SK-N-SH (cell line): ENCODE results near the gene NBPF3. TPM values are rescaled to one million over a fixed set of nuclear protein-coding genes. Genes with fewer than 3 reads are reported as not detected.

ENCODE experiments used
- CTCF ChIA-PET: fragments of 300-600, 350-600 bp; formaldehyde crosslinking; extraction: SDS; loops from one replicate; lab custom pipeline; 2021; lab: Yijun Ruan, JAX
- POLR2A ChIA-PET: fragments of 350-600 bp; sonication (Branson Sonifier 250); formaldehyde crosslinking; extraction: SDS; loops from one replicate; lab custom pipeline; 2020; ENCODE audit warnings: antibody characterized with exemption, inconsistent platforms; lab: Yijun Ruan, JAX
- DNase-seq: peaks from one replicate; pipeline ENCODE4 v3.0.0; 2012
- H2AFZ ChIP-seq: fragments of 200-600 bp; sonication (generic); 2 replicates; pipeline ENCODE4 v1.8.1; 2016; ENCODE audit warnings: antibody characterized with exemption, mild to moderate bottlenecking, low read depth
- H3F3A ChIP-seq: fragments of 200-600 bp; sonication (generic); replicated peaks from 2 replicates; pipeline ENCODE3; 2016; ENCODE audit warnings: antibody characterized with exemption, mild to moderate bottlenecking; ENCODE audit not compliant: insufficient read depth
- H3K27ac ChIP-seq, 2 experiments: fragments of 200-500 bp in 1 of 2; fragments of 200-600 bp in 1 of 2; sonication (Bioruptor generic) in 1 of 2; sonication (generic), shearing (Covaris generic) in 1 of 2; 2 replicates each; pipeline versions ENCODE4 v1.5.1 to v1.6.1; 2014 to 2016; ENCODE audit warnings: low read depth in 2 of 2, inconsistent platforms in 1 of 2, low read length in 1 of 2, mild to moderate bottlenecking in 1 of 2, mixed read lengths in 1 of 2
- H3K27me3 ChIP-seq: fragments of 200-600 bp; sonication (generic), shearing (Covaris generic); 2 replicates; pipeline ENCODE4 v1.6.1; 2016; ENCODE audit warnings: mixed run types; ENCODE audit not compliant: insufficient read depth
- H3K36me3 ChIP-seq, 2 experiments: fragments of 200-500 bp in 1 of 2; fragments of 200-600 bp in 1 of 2; sonication (Bioruptor generic) in 1 of 2; sonication (generic) in 1 of 2; replicated peaks in 1 of 2; 2 replicates each; pipeline versions ENCODE3 to v1.5.1; 2014 to 2016; ENCODE audit warnings: low read length in 1 of 2, mild to moderate bottlenecking in 1 of 2; ENCODE audit not compliant: insufficient read depth in 2 of 2, control insufficient read depth in 1 of 2
- H3K4me1 ChIP-seq, 2 experiments: fragments of 200-500 bp in 1 of 2; fragments of 200-600 bp in 1 of 2; sonication (Bioruptor generic) in 1 of 2; sonication (generic), shearing (Covaris generic) in 1 of 2; 2 replicates each; pipeline versions ENCODE4 v1.5.1 to v1.6.1; 2014 to 2016; ENCODE audit warnings: low read depth in 1 of 2, low read length in 1 of 2, mixed run types in 1 of 2; ENCODE audit not compliant: insufficient read depth in 2 of 2, control insufficient read depth in 1 of 2
- H3K4me2 ChIP-seq: fragments of 200-600 bp; sonication (generic), shearing (Covaris generic); 2 replicates; pipeline ENCODE4 v1.6.1; 2017; ENCODE audit warnings: mixed run types
- H3K4me3 ChIP-seq, 2 experiments: fragments of 200-500 bp in 1 of 2; fragments of 200-600 bp in 1 of 2; sonication (Bioruptor generic) in 1 of 2; sonication (generic), shearing (Covaris generic) in 1 of 2; 2 replicates each; pipeline versions ENCODE4 v1.5.1 to v1.8.1; 2014 to 2016; ENCODE audit warnings: low read depth in 2 of 2, inconsistent platforms in 1 of 2, low read length in 1 of 2, mild to moderate bottlenecking in 1 of 2, mixed read lengths in 1 of 2, moderate library complexity in 1 of 2
- H3K79me2 ChIP-seq: fragments of 200-600 bp; sonication (generic); 2 replicates; pipeline ENCODE4 v1.8.1; 2017; ENCODE audit warnings: mild to moderate bottlenecking; ENCODE audit not compliant: insufficient read depth
- H3K9ac ChIP-seq: fragments of 200-600 bp; sonication (generic); 2 replicates; pipeline ENCODE4 v1.6.1; 2017; ENCODE audit warnings: mixed run types
- H3K9me2 ChIP-seq: fragments of 200-600 bp; sonication (generic); 2 replicates; pipeline ENCODE4 v1.6.1; 2017; ENCODE audit warnings: mixed run types
- H3K9me3 ChIP-seq: fragments of 200-600 bp; sonication (generic); 2 replicates; pipeline ENCODE4 v1.6.1; 2017; ENCODE audit warnings: mixed run types, mild to moderate bottlenecking, moderate library complexity
- H4K20me1 ChIP-seq: fragments of 200-600 bp; sonication (generic); 2 replicates; pipeline ENCODE4 v1.6.1; 2017; ENCODE audit warnings: mild to moderate bottlenecking, mixed run types; ENCODE audit not compliant: insufficient read depth
- EP300 ChIP-seq, 2 experiments: IDR thresholded peaks; 2 replicates each; pipeline versions ENCODE4 v1.4.0 to v1.6.1; 2012; ENCODE audit warnings: borderline replicate concordance in 1 of 2, low read depth in 1 of 2, low read length in 1 of 2
- GATA2 ChIP-seq: sonication (generic); formaldehyde crosslinking; IDR thresholded peaks from 2 replicates; pipeline ENCODE4 v1.5.0; 2020; ENCODE audit warnings: mild to moderate bottlenecking, missing genetic modification reagents
- MEF2A ChIP-seq: IDR thresholded peaks from 2 replicates; pipeline ENCODE4 v1.4.0; 2012; ENCODE audit warnings: low read depth, borderline replicate concordance
- POLR2AphosphoS5 ChIP-seq: IDR thresholded peaks from 2 replicates; pipeline ENCODE4 v1.6.1; 2012; ENCODE audit warnings: low read depth, low read length
- TCF12 ChIP-seq: IDR thresholded peaks from 2 replicates; pipeline ENCODE4 v1.4.0; 2012
- YY1 ChIP-seq: IDR thresholded peaks from 2 replicates; pipeline ENCODE4 v1.4.0; 2012; ENCODE audit warnings: low read depth, mild to moderate bottlenecking
- WGBS: methylation state at CpG from one replicate; pipeline ENCODE4 v1.1.6; 2017; ENCODE audit warnings: low lambda C conversion rate; 5-methylcytosine and 5-hydroxymethylcytosine counted together
- polyA plus RNA-seq, 3 experiments: library from polyadenylated mRNA; depleted of rRNA; stranded (reverse); fragments of >200 nt; gene quantifications; 2 replicates each; pipeline ENCODE4 v1.2.3, GENCODE V29; 2012
- TF ChIP-seq, protein P1 (sequence below): IDR thresholded peaks from 2 replicates; pipeline ENCODE4 v1.6.1; 2012; ENCODE audit warnings: mild to moderate bottlenecking, low read depth, low read length, moderate library complexity
- TF ChIP-seq, protein P2 (sequence below): fragments of 150-350 bp; IDR thresholded peaks from 2 replicates; pipeline ENCODE4 v1.6.1; 2017; ENCODE audit warnings: antibody characterized with exemption, low read length, low read depth, borderline replicate concordance
- TF ChIP-seq, protein P3 (sequence below): IDR thresholded peaks from 2 replicates; pipeline ENCODE4 v1.4.0; 2012; ENCODE audit warnings: low read depth, borderline replicate concordance
- TF ChIP-seq, protein P4 (sequence below): fragments of 150-350 bp; IDR thresholded peaks from 2 replicates; pipeline ENCODE4 v1.6.1; 2016; ENCODE audit warnings: mild to moderate bottlenecking, low read depth, low read length

The NBPF3 gene
- polyA plus RNA-seq, 1 of the 3 experiments (the other 2 are of a cell fraction) = 6.4 TPM

DNA sequence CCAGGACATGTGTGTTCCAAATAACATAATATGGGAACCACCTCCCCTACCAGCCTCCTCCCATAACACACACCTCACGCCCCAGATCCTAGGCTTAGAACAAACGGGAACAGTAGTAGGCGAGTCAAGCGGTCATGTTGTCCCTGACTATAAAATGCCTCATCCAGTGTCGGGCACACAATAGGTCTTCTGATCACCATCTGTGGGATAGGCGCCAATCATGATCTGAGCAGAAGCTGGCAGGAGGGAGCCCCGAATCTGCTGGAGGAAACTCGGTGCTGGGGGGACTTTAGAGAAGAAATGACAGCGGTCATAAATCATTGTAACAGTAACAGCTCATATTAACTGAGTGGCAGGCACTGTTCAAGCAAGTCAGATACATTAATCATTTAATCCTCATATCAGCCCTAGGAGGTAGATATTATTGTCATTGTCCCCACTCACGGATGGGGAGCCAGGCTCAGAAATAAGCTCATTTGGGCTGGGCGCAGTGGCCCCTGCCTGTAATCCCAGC is 82.6 kb downstream of the NBPF3 start:
- Histone ChIP-seq H3K27me3 (no peaks in the 10 kb centered on the region), H3K4me2 (no peak overlapping the region), H3K27ac (no peak overlapping the region), H3K36me3 (no peaks in the 10 kb centered on the region), H2AFZ (no peak overlapping the region), H3K79me2 (no peaks in the 10 kb centered on the region), H3F3A (no peaks in the 10 kb centered on the region), H3K9me2 (no peaks in the 10 kb centered on the region), H3K4me1 (peaks cover 0 to 7% of the 10 kb centered on the region in 2 experiments; a peak in 1 of 4 replicates), H4K20me1 (no peaks in the 10 kb centered on the region), H3K9ac (no peak overlapping the region), H3K4me3 (no peak overlapping the region), H3K9me3 (no peaks in the 10 kb centered on the region)
- DNase-seq = no peak
- ChIA-PET CTCF (interaction anchor here (0.8 to 2.3 kb wide), 4 partner anchors 11 to 154 kb away, joined by 3 to 10 read pairs (median 4); no protein-coding TSS in a partner anchor), POLR2A (no interaction called here)
- 74% methylated on average over 11 of the region's 11 CpGs for WGBS
- TF ChIP-seq EP300 (IDR thresholded peaks at IDR 0.05; ENCODE audit: borderline replicate concordance in 1 of 2, low read depth in 1 of 2, low read length in 1 of 2) (no peak), MEF2A (no peak), YY1 (no peak), POLR2AphosphoS5 (no peak), TCF12 (no peak), GATA2 (CRISPR knock-in tag) (no peak)
- TF ChIP-seq, protein P1, sequence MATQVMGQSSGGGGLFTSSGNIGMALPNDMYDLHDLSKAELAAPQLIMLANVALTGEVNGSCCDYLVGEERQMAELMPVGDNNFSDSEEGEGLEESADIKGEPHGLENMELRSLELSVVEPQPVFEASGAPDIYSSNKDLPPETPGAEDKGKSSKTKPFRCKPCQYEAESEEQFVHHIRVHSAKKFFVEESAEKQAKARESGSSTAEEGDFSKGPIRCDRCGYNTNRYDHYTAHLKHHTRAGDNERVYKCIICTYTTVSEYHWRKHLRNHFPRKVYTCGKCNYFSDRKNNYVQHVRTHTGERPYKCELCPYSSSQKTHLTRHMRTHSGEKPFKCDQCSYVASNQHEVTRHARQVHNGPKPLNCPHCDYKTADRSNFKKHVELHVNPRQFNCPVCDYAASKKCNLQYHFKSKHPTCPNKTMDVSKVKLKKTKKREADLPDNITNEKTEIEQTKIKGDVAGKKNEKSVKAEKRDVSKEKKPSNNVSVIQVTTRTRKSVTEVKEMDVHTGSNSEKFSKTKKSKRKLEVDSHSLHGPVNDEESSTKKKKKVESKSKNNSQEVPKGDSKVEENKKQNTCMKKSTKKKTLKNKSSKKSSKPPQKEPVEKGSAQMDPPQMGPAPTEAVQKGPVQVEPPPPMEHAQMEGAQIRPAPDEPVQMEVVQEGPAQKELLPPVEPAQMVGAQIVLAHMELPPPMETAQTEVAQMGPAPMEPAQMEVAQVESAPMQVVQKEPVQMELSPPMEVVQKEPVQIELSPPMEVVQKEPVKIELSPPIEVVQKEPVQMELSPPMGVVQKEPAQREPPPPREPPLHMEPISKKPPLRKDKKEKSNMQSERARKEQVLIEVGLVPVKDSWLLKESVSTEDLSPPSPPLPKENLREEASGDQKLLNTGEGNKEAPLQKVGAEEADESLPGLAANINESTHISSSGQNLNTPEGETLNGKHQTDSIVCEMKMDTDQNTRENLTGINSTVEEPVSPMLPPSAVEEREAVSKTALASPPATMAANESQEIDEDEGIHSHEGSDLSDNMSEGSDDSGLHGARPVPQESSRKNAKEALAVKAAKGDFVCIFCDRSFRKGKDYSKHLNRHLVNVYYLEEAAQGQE = no peak
- TF ChIP-seq, protein P2, sequence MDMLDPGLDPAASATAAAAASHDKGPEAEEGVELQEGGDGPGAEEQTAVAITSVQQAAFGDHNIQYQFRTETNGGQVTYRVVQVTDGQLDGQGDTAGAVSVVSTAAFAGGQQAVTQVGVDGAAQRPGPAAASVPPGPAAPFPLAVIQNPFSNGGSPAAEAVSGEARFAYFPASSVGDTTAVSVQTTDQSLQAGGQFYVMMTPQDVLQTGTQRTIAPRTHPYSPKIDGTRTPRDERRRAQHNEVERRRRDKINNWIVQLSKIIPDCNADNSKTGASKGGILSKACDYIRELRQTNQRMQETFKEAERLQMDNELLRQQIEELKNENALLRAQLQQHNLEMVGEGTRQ = no peak
- TF ChIP-seq, protein P3, sequence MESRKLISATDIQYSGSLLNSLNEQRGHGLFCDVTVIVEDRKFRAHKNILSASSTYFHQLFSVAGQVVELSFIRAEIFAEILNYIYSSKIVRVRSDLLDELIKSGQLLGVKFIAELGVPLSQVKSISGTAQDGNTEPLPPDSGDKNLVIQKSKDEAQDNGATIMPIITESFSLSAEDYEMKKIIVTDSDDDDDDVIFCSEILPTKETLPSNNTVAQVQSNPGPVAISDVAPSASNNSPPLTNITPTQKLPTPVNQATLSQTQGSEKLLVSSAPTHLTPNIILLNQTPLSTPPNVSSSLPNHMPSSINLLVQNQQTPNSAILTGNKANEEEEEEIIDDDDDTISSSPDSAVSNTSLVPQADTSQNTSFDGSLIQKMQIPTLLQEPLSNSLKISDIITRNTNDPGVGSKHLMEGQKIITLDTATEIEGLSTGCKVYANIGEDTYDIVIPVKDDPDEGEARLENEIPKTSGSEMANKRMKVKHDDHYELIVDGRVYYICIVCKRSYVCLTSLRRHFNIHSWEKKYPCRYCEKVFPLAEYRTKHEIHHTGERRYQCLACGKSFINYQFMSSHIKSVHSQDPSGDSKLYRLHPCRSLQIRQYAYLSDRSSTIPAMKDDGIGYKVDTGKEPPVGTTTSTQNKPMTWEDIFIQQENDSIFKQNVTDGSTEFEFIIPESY = no peak

DNA sequence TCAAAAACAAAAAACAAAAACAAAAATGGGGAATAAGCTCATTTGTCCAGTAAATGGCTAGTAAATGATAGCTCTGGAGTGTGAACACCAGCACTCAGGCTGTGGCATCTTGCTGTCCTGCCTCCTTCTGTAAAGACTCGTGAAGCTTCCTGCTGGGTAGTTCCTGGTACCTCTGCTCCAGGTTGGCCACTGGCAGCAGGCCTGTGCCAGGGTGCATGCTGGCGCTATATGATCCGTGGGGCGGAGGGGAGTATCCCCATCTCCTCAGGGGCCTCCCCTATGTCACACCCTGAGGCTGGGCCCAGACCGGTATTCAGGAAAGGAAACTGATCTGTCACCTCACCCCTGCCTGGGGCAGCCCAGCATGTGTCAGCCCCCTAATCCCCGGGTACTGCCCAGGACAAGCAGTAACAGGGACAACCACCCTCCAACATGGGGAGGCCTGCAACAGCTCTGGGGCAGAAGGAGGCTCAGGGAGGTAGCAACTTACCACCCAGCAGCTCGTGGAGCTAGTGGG is 83.4 kb downstream of the NBPF3 start:
- WGBS = 83% methylated on average over 6 of the region's 7 CpGs
- H3K36me3 ChIP-seq = no peaks in the 10 kb centered on the region
- no peak for DNase-seq
- CTCF ChIA-PET = interaction anchor here (0.8 to 2.3 kb wide), 7 partner anchors 9 to 155 kb away, joined by 3 to 10 read pairs (median 3); no protein-coding TSS in a partner anchor
- no peak overlapping the region for H3K4me2 ChIP-seq
- no peaks in the 10 kb centered on the region for H3F3A ChIP-seq
- no peak overlapping the region for H2AFZ ChIP-seq
- H4K20me1 ChIP-seq = no peaks in the 10 kb centered on the region
- no peak overlapping the region for H3K27ac ChIP-seq
- POLR2A ChIA-PET = no interaction called here
- TF ChIP-seq, protein P4, sequence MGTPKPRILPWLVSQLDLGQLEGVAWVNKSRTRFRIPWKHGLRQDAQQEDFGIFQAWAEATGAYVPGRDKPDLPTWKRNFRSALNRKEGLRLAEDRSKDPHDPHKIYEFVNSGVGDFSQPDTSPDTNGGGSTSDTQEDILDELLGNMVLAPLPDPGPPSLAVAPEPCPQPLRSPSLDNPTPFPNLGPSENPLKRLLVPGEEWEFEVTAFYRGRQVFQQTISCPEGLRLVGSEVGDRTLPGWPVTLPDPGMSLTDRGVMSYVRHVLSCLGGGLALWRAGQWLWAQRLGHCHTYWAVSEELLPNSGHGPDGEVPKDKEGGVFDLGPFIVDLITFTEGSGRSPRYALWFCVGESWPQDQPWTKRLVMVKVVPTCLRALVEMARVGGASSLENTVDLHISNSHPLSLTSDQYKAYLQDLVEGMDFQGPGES = no peak
- H3K27me3 ChIP-seq = no peaks in the 10 kb centered on the region
- H3K4me3 ChIP-seq = no peak overlapping the region
- no peaks in the 10 kb centered on the region for H3K79me2 ChIP-seq
- no peak overlapping the region for H3K9ac ChIP-seq
- H3K4me1 ChIP-seq = peaks cover 0 to 7% of the 10 kb centered on the region in 2 experiments; a peak in 1 of 4 replicates
- no peaks in the 10 kb centered on the region for H3K9me2 ChIP-seq
- no peaks in the 10 kb centered on the region for H3K9me3 ChIP-seq
